T-helper 22 cell (primary cell): ENCODE results near the gene MAP3K2.

ENCODE experiments used
- DNase-seq: peaks from one replicate; pipeline ENCODE4 v3.0.0-alpha.2; 2020; ENCODE audit warnings: low read depth

MAP3K2 gene

GRCh38 chr2:127348426-127349000 lies 39.3 kb downstream of the MAP3K2 start:
- no peak for DNase-seq

- no peak for DNase-seq
Observed at GRCh38 chr2:127347734-127348392, 39.9 kb downstream of the MAP3K2 start.

GRCh38 chr2:127347015-127347414 lies 40.8 kb downstream of the MAP3K2 start:
- no peak for DNase-seq

- DNase-seq, result no peak
Observed at GRCh38 chr2:127343277-127343676, 44.5 kb downstream of the MAP3K2 start.

- no peak for DNase-seq
Observed at GRCh38 chr2:127342101-127342500, 45.7 kb downstream of the MAP3K2 start.

- DNase-seq, result no peak
Observed at GRCh38 chr2:127332335-127332734, 55.4 kb downstream of the MAP3K2 start.

- no peak for DNase-seq
Observed at GRCh38 chr2:127330753-127331152, 57.0 kb downstream of the MAP3K2 start.

- DNase-seq, result no peak
Observed at GRCh38 chr2:127326289-127326945, 61.4 kb downstream of the MAP3K2 start.

GRCh38 chr2:127324635-127325034 lies 63.1 kb downstream of the MAP3K2 start:
- DNase-seq, result no peak

- DNase-seq, result no peak
Observed at GRCh38 chr2:127321303-127321702, 66.5 kb downstream of the MAP3K2 start.

GRCh38 chr2:127320586-127321275 lies 67.0 kb downstream of the MAP3K2 start:
- no peak for DNase-seq

- no peak for DNase-seq
Observed at GRCh38 chr2:127320067-127320466, 67.7 kb downstream of the MAP3K2 start.

- DNase-seq, result no peak
Observed at GRCh38 chr2:127314193-127314988, 73.4 kb downstream of the MAP3K2 start.

- DNase-seq, result no peak
Observed at GRCh38 chr2:127313406-127313805, 74.4 kb downstream of the MAP3K2 start.

- DNase-seq, result no peak
Observed at GRCh38 chr2:127310980-127311379, 76.8 kb downstream of the MAP3K2 start.

GRCh38 chr2:127309468-127309867 lies 78.3 kb downstream of the MAP3K2 start:
- DNase-seq, result no peak

GRCh38 chr2:127308586-127309138 lies 79.1 kb downstream of the MAP3K2 start:
- no peak for DNase-seq

GRCh38 chr2:127305990-127306585 lies 81.7 kb downstream of the MAP3K2 start:
- DNase-seq, result no peak

- DNase-seq, result no peak
Observed at GRCh38 chr2:127302168-127302567, 85.6 kb downstream of the MAP3K2 start.

GRCh38 chr2:127293748-127294562 lies 93.8 kb downstream of the MAP3K2 start, which contains the start of gene ERCC3:
Gene ERCC3, minus strand, starts transcription at chr2:127294144. Its CDS starts 63 bp downstream, at chr2:127294081.
- peak; percentile 60 for DNase-seq
